K562 (cell line): ENCODE measurements around the gene PPCDC. TPM values are rescaled to one million over a fixed set of nuclear protein-coding genes. Genes with fewer than 3 reads are reported as not detected.

Experiments
- BCL6 ChIP-seq: fragments of 250-450 bp; sonication (Bioruptor Pico); IDR thresholded peaks from 2 replicates; pipeline ENCODE4 v1.4.0; 2020
- BCLAF1 ChIP-seq, 2 experiments: fragments of 450-650 bp in 1 of 2; IDR thresholded peaks; 2 replicates each; pipeline ENCODE4 v1.6.1; 2011 to 2017; ENCODE audit warnings: low read depth in 2 of 2, antibody characterized with exemption in 1 of 2, borderline replicate concordance in 1 of 2, low read length in 1 of 2, mild to moderate bottlenecking in 1 of 2, mixed read lengths in 1 of 2; ENCODE audit not compliant: control insufficient read depth in 1 of 2
- BRF1 ChIP-seq: IDR thresholded peaks from 3 replicates; pipeline ENCODE4 v1.6.1; 2011; ENCODE audit warnings: borderline replicate concordance, mild to moderate bottlenecking; ENCODE audit not compliant: insufficient read length; ENCODE audit errors: extremely low read depth
- CHCHD3 ChIP-seq: fragments of 250-450 bp; sonication (Bioruptor Pico); IDR thresholded peaks from 2 replicates; pipeline ENCODE4 v2.1.2; 2022; ENCODE audit warnings: mild to moderate bottlenecking
- ESRRB ChIP-seq: fragments of 250-450 bp; sonication (Bioruptor Pico); IDR thresholded peaks from 2 replicates; pipeline ENCODE4 v1.5.0; 2020; ENCODE audit warnings: mild to moderate bottlenecking, moderate library complexity, borderline replicate concordance
- HDGF ChIP-seq: fragments of 450-650 bp; IDR thresholded peaks from 2 replicates; pipeline ENCODE4 v1.6.1; 2016
- HES1 ChIP-seq: fragments of 450-650 bp; IDR thresholded peaks from 2 replicates; pipeline ENCODE4 v1.6.1; 2016; ENCODE audit warnings: low read depth, mild to moderate bottlenecking, moderate library complexity
- JUN ChIP-seq, 2 experiments: sonication (generic) in 1 of 2; formaldehyde crosslinking in 1 of 2; IDR thresholded peaks; 2 replicates each; pipeline versions ENCODE4 v1.6.1 to v1.8.0; 2012 to 2022; ENCODE audit warnings: borderline replicate concordance in 2 of 2, mild to moderate bottlenecking in 2 of 2, improper control_type of control experiment in 1 of 2, low read depth in 1 of 2, low read length in 1 of 2, missing genetic modification reagents in 1 of 2
- KDM1A ChIP-seq, 2 experiments: fragments of 450-650 bp; IDR thresholded peaks; 2 replicates each; pipeline ENCODE4 v1.6.1; 2016; ENCODE audit warnings: mild to moderate bottlenecking in 2 of 2
- POLR2G ChIP-seq: fragments of 200-400 bp; formaldehyde crosslinking; IDR thresholded peaks from 2 replicates; pipeline ENCODE4 v1.6.1; 2017; ENCODE audit warnings: low read depth, mild to moderate bottlenecking, antibody characterized with exemption, low read length, moderate library complexity
- TRIM24 ChIP-seq, 2 experiments: fragments of 450-650 bp; IDR thresholded peaks; 2 replicates each; pipeline ENCODE4 v1.6.1; 2016
- ZNF609 ChIP-seq: sonication (generic); formaldehyde crosslinking; IDR thresholded peaks from 2 replicates; pipeline ENCODE4 v1.8.1; 2023; ENCODE audit warnings: missing genetic modification reagents, mild to moderate bottlenecking, borderline replicate concordance
- polyA plus RNA-seq, 8 experiments: library from polyadenylated mRNA; depleted of rRNA in 4 of 8; stranded (reverse) in 5 of 8; unstranded in 3 of 8; fragments of >200 nt; fragmentation: Nextera tagmentation in 2 of 8; fragmentation: Illumina TruSeq in 1 of 8; extraction: Ambion mirVana in 2 of 8; extraction: Trizol in 1 of 8; gene quantifications; 2 replicates each; pipeline versions ENCODE4 v1.2.1 to v1.2.3, GENCODE V29; 2011 to 2014; ENCODE audit warnings: inconsistent platforms in 1 of 8, missing spikeins in 1 of 8
- total RNA-seq, 7 experiments: library from RNA; depleted of rRNA in 6 of 7; stranded (reverse); fragments of >200 nt in 6 of 7; fragmentation: Illumina TruSeq in 2 of 7; extraction: Trizol in 2 of 7; gene quantifications; 2 replicates each; pipeline versions ENCODE4 v1.2.1 to v1.2.3, GENCODE V29; 2011 to 2021; ENCODE audit warnings: low replicate concordance in 1 of 7
- TF ChIP-seq, protein P1 (sequence below), 2 experiments: fragments of 450-650 bp; IDR thresholded peaks; 2 replicates each; pipeline ENCODE4 v1.6.1; 2018; ENCODE audit warnings: mild to moderate bottlenecking in 2 of 2, low read depth in 1 of 2; ENCODE audit not compliant: partially characterized antibody in 2 of 2

The PPCDC gene
- total and polyA plus RNA-seq, 9 of the 15 experiments (the other 6 are each of a cell fraction or from before 2014, with no cell fraction given): 10.9 to 53.6 (median 16.7) TPM

GRCh38 chr15:75042730-75043508, 19.5 kb downstream of the PPCDC start (continued):
- TF ChIP-seq BCLAF1 (IDR thresholded peaks at IDR 0.05; ENCODE audit: borderline replicate concordance in 1 of 2, control insufficient read depth in 1 of 2, low read depth in 2 of 2, low read length in 1 of 2): no peak
- TF ChIP-seq BCL6 (CRISPR knock-in tag): no peak
- TF ChIP-seq BRF1: no peak
- no peak for TF ChIP-seq POLR2G
- no peak for TF ChIP-seq ZNF609 (CRISPR knock-in tag)
- no peak for TF ChIP-seq HES1
- no peak for TF ChIP-seq CHCHD3 (CRISPR knock-in tag)
- TF ChIP-seq, protein P1, sequence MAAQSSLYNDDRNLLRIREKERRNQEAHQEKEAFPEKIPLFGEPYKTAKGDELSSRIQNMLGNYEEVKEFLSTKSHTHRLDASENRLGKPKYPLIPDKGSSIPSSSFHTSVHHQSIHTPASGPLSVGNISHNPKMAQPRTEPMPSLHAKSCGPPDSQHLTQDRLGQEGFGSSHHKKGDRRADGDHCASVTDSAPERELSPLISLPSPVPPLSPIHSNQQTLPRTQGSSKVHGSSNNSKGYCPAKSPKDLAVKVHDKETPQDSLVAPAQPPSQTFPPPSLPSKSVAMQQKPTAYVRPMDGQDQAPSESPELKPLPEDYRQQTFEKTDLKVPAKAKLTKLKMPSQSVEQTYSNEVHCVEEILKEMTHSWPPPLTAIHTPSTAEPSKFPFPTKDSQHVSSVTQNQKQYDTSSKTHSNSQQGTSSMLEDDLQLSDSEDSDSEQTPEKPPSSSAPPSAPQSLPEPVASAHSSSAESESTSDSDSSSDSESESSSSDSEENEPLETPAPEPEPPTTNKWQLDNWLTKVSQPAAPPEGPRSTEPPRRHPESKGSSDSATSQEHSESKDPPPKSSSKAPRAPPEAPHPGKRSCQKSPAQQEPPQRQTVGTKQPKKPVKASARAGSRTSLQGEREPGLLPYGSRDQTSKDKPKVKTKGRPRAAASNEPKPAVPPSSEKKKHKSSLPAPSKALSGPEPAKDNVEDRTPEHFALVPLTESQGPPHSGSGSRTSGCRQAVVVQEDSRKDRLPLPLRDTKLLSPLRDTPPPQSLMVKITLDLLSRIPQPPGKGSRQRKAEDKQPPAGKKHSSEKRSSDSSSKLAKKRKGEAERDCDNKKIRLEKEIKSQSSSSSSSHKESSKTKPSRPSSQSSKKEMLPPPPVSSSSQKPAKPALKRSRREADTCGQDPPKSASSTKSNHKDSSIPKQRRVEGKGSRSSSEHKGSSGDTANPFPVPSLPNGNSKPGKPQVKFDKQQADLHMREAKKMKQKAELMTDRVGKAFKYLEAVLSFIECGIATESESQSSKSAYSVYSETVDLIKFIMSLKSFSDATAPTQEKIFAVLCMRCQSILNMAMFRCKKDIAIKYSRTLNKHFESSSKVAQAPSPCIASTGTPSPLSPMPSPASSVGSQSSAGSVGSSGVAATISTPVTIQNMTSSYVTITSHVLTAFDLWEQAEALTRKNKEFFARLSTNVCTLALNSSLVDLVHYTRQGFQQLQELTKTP (IDR thresholded peaks at IDR 0.05; ENCODE audit: low read depth in 1 of 2, partially characterized antibody in 2 of 2): peak in 1 of 2 experiments; percentile 13
- no peak for TF ChIP-seq ESRRB (CRISPR knock-in tag)
- no peak for TF ChIP-seq HDGF
- no peak for TF ChIP-seq KDM1A (IDR thresholded peaks at IDR 0.05)
- peak; percentile 83; the same call in 1 of the 2 replicates for TF ChIP-seq JUN (IDR thresholded peaks at IDR 0.05; ENCODE audit: borderline replicate concordance, low read depth, low read length)
- no peak for TF ChIP-seq JUN (CRISPR knock-in tag; IDR thresholded peaks at IDR 0.05; ENCODE audit: borderline replicate concordance)
- 0 out of 4 replicates have a peak, but pooled peaks of 1 of the 2 experiments have one; percentile 7 for TF ChIP-seq TRIM24 (IDR thresholded peaks at IDR 0.05)
